Measurements from ENCODE around the gene RUSC2. TPM values are rescaled to one million over a fixed set of nuclear protein-coding genes. Genes with fewer than 3 reads are reported as not detected.
"Not testable (repeated sequence)": the region's sequence is repeated elsewhere in the genome, so short reads cannot be mapped to it uniquely, and the experiment has no call there.

RUSC2 gene
- total RNA-seq, 2 donors from 2014 or later: 89.8 to 124 TPM

DNA sequence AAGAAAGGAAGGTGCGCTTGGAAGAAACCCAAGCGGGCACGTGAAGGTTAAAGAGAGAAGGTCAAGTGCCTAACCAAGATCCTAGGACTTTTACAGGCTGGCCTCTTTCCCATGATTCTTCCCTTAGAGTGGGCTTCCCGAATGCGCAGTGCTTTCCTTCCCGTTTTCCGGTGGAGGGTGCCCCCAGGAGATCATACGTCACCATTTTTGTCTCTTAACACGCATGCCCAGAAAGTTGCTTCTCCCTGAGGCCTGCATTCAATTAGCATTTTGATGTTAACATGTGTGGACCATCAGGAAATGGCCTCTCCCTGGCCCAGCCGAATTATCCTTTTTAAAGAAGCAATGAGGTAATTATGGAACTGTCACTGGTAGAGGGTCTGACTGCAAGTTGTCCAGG lies 1.9 kb upstream of the RUSC2 start:
- H3K9me3 ChIP-seq: no peaks in the 10 kb centered on the region
- ATAC-seq (ENCODE audit: insufficient number of reproducible peaks, low FRiP score, low read depth) (no peak), DNase-seq (ENCODE audit: low spot score) (no peak)
- H3K4me1 ChIP-seq (ENCODE audit: control insufficient read depth in 1 of 2, low read depth in 2 of 2): peaks cover 6 to 13% of the 10 kb centered on the region in 2 donors
- H3K36me3 ChIP-seq: no peaks in the 10 kb centered on the region
- H3K27me3 ChIP-seq (replicated peaks; ENCODE audit: insufficient read depth): no peaks in the 10 kb centered on the region
- TF ChIP-seq, protein P1, sequence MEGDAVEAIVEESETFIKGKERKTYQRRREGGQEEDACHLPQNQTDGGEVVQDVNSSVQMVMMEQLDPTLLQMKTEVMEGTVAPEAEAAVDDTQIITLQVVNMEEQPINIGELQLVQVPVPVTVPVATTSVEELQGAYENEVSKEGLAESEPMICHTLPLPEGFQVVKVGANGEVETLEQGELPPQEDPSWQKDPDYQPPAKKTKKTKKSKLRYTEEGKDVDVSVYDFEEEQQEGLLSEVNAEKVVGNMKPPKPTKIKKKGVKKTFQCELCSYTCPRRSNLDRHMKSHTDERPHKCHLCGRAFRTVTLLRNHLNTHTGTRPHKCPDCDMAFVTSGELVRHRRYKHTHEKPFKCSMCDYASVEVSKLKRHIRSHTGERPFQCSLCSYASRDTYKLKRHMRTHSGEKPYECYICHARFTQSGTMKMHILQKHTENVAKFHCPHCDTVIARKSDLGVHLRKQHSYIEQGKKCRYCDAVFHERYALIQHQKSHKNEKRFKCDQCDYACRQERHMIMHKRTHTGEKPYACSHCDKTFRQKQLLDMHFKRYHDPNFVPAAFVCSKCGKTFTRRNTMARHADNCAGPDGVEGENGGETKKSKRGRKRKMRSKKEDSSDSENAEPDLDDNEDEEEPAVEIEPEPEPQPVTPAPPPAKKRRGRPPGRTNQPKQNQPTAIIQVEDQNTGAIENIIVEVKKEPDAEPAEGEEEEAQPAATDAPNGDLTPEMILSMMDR (IDR thresholded peaks at IDR 0.05): no peak
- H3K27ac ChIP-seq: no peak overlapping the region
- H3K4me3 ChIP-seq: no peak overlapping the region

DNA sequence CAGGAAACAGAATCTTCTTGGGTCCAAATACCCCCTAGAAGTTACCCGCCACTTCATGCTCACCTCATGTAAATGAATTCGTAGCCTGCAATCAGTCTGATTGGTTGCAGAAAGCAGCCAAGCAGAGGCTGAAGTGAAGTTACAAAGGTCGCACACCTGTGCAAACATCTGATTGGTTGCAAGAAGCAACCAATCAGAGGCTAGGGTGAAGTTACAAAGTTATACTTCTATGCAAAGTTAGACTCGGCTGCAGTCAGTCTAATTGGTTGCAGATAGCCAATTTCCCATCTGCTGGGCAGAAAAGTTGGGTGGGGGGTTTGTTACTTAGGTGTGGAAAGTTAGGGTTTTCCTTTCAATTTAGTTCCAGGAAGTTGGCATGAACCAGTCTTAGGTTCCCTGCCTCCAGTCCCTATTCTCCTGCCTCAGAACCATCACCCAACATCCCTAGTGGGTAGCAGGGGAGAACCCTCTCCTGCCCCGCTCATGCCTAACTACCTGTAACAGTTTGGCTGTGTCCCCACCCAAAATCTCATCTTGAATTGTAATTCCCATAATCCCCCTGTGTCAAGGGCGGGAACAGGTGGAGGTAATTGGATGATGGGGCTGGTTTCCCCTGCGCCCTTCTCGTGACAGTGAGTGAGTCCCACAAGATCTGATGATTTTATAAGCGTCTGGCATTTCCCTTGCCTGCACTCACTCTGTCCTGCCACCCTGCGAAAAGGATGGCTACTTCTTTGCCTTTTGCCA lies 1.2 kb upstream of the RUSC2 start:
- peak overlapping the region; percentile 99 for H3K4me3 ChIP-seq
- H3K27ac ChIP-seq: peak overlapping the region; percentile 98 to 100
- DNase-seq (ENCODE audit: low spot score) (no peak), ATAC-seq (ENCODE audit: insufficient number of reproducible peaks, low FRiP score, low read depth) (no peak)
- TF ChIP-seq, protein P1 (IDR thresholded peaks at IDR 0.05): no peak
- H3K27me3 ChIP-seq (replicated peaks; ENCODE audit: insufficient read depth): no peaks in the 10 kb centered on the region
- H3K4me1 ChIP-seq (ENCODE audit: control insufficient read depth in 1 of 2, low read depth in 2 of 2): peaks cover 6 to 14% of the 10 kb centered on the region in 2 donors
- H3K36me3 ChIP-seq: no peaks in the 10 kb centered on the region
- H3K9me3 ChIP-seq: no peaks in the 10 kb centered on the region

DNA sequence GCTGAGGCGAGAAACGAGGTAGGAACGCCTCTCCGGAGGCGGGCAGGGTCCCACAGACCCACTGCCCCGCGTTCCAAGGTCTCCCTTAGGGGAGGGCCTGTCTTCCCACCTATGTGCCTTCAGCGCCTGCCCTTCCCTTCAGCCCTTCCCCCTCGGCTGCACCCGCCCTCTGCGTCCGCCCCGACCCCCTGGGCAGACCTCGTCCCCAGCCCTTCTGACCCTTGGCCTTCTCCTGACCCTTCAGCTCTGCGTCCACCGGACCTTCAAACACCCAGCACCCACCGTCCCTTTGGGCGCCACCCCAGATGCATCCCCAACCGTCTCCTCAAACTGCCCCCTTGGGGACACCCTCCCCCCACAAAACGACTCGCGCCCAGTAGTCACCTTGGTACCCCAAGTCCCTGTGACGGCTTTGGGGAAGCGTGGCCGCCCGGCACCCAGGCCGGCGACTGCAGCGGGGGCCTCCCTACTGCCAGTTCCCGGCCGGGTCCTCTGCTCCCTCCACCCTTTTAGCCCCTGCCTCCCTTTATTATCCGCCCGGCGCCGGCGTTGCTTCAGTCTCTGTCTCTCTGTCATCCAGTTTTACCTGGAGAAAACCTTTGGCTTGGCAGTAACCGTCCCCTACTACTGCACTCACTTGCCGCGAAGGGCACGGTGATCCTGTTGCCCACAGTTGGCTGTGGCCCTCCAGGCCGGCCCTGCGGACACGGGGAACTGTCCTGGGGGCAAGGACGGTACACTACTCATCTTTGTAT lies 421 bp downstream of the RUSC2 start:
- Histone ChIP-seq H3K4me3 (peak overlapping the region; percentile 99), H3K27me3 (replicated peaks; ENCODE audit: insufficient read depth) (no peaks in the 10 kb centered on the region), H3K36me3 (no peaks in the 10 kb centered on the region), H3K9me3 (no peaks in the 10 kb centered on the region), H3K4me1 (ENCODE audit: control insufficient read depth in 1 of 2, low read depth in 2 of 2) (peaks cover 6 to 14% of the 10 kb centered on the region in 2 donors), H3K27ac (peak overlapping the region; percentile 98 to 100)
- DNase-seq (ENCODE audit: low spot score) (no peak), ATAC-seq (ENCODE audit: insufficient number of reproducible peaks, low FRiP score, low read depth) (no peak)
- TF ChIP-seq, protein P1 (IDR thresholded peaks at IDR 0.05): no peak

DNA sequence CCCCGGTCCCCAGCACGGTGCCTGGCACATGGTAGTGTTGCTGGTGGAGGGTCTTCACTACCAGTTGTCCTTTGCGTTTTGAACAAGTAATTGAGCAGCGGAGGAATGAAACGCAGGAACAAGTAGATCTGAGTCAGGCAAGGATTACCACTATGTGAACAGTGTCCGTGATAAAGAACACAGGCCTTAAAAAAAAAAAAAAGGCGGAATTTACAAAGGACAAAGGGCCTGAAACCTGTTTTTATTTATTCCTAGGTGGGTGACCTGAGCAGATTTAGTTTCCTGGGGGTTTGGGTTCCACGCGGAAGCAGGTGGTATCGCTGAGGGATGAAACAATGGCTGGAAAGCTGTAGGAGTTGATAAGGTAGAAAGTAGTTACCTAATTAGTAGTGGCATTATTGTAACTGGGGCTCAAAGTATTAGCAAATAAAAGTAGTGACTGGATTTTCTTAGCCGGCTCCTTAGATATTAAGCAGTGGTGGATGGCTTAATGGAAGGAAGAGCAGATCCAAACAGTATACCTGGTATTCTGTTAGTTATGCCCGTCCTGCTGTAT lies 1.1 kb downstream of the RUSC2 start:
- peaks cover 6 to 19% of the 10 kb centered on the region in 2 donors for H3K4me1 ChIP-seq (ENCODE audit: control insufficient read depth in 1 of 2, low read depth in 2 of 2)
- H3K27me3 ChIP-seq (replicated peaks; ENCODE audit: insufficient read depth): no peaks in the 10 kb centered on the region
- H3K36me3 ChIP-seq: no peaks in the 10 kb centered on the region
- no peak for DNase-seq (ENCODE audit: low spot score)
- TF ChIP-seq, protein P1 (IDR thresholded peaks at IDR 0.05): no peak
- no peak for ATAC-seq (ENCODE audit: insufficient number of reproducible peaks, low FRiP score, low read depth)
- peak overlapping the region; percentile 99 for H3K4me3 ChIP-seq
- H3K9me3 ChIP-seq: no peaks in the 10 kb centered on the region
- H3K27ac ChIP-seq: peak overlapping the region; percentile 98 to 100

DNA sequence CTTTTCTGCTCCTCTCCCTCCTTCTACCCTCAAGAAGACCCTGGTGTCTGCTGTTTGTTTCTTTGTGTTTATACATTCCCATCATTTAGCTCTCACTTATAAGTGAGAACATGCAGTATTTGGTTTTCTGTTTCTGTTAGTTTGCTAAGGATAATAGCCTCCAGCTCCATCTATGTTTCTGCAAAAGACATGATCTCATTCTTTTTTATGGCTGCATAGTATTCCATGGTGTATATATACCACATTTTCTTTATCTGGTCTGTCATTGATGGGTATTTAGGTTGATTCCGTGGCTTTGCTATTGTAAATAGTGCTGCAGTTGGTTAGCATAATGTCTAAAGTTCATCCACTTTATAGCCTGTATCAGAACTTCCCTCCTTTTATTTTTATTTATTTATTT lies 3.2 kb downstream of the RUSC2 start:
- H3K36me3 ChIP-seq; ATAC-seq (ENCODE audit: insufficient number of reproducible peaks, low FRiP score, low read depth); DNase-seq (ENCODE audit: low spot score); H3K27me3 ChIP-seq (replicated peaks; ENCODE audit: insufficient read depth); H3K9me3 ChIP-seq: not testable (repeated sequence)
- Histone ChIP-seq H3K4me1 (ENCODE audit: control insufficient read depth in 1 of 2, low read depth in 2 of 2) (peaks cover 12 to 37% of the 10 kb centered on the region in 2 donors), H3K27ac (peak overlapping the region; percentile 98 to 100), H3K4me3 (peak overlapping the region; percentile 99)

All from thoracic aorta (tissue), 2 donors.